LNCaP clone FGC (cell line): ENCODE data around the gene CLMN.

Source experiments
- DNase-seq: peaks from one replicate; pipeline ENCODE4 v3.0.0-alpha.2; 2011; ENCODE audit warnings: low read depth
- H3K4me3 ChIP-seq: 2 replicates; pipeline ENCODE4 v1.5.1; 2011; ENCODE audit warnings: mild to moderate bottlenecking, low read depth, low read length, control low read depth
- TF ChIP-seq, protein P1 (sequence below): IDR thresholded peaks from 2 replicates; pipeline ENCODE4 v1.5.1; 2012; ENCODE audit warnings: mild to moderate bottlenecking; ENCODE audit not compliant: control insufficient read depth, insufficient read depth; ENCODE audit errors: extremely low read depth

The CLMN gene

DNA sequence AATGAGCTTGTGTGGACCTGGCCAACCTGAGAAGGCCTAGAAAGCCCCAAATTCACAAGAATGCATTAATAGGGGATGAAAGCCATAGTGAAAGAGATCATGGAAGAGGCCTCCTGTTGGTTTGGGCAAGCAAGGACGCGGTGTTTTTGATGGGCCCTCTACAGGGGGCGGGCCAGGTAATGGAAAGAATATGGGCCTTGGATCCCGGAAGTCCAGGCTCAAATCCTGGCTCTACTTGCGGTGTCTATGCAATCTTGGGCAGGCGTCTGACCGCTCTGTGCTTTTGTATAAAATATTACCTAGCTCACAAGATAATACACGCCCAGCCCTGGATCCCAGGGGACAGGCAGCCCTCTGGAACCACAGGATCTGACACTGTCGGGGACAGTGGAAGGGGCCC is 41.1 kb upstream of the CLMN start:
- TF ChIP-seq, protein P1, sequence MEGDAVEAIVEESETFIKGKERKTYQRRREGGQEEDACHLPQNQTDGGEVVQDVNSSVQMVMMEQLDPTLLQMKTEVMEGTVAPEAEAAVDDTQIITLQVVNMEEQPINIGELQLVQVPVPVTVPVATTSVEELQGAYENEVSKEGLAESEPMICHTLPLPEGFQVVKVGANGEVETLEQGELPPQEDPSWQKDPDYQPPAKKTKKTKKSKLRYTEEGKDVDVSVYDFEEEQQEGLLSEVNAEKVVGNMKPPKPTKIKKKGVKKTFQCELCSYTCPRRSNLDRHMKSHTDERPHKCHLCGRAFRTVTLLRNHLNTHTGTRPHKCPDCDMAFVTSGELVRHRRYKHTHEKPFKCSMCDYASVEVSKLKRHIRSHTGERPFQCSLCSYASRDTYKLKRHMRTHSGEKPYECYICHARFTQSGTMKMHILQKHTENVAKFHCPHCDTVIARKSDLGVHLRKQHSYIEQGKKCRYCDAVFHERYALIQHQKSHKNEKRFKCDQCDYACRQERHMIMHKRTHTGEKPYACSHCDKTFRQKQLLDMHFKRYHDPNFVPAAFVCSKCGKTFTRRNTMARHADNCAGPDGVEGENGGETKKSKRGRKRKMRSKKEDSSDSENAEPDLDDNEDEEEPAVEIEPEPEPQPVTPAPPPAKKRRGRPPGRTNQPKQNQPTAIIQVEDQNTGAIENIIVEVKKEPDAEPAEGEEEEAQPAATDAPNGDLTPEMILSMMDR: no peak
- no peak for DNase-seq
- no peak overlapping the region for H3K4me3 ChIP-seq

DNA sequence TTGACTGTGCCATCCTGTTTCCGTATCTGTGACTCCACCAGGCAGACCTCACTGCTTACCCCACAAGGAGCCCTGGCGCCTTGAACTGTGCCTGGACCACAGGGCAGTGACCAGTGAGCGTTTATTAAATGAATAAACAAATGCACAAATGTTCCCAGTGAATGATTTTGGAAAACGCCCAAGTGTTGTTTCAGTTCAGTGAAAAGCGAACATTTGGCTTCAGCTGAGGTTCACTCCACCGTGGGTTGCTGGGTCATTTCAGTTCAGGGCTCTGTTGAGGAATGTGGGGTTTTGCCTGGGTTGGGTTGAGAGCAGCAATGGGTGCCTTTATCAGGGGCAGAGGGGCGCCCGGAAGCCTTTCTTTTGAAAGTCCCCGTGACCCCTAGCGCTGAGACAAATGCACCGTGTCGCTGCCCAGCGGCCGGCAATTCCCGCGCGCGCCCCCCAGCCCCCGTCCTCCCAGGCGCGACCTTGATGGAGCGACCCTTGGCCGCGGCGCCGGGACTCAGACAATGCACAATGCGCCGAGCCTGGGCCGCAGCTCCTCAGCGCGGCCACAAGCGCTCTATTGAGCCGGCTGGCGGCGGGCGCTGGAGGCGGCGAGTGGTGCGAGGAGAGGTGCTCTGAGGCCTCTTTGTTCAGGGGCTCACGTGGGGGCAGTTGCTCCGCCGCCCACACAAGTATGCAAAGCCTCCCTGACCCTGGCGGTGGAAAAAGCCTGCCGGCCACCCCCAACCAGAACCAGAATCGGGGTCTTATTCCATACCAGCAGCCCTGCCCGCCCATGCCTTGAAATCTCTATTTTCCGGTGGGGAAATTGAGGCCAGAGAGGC is 40.5 kb upstream of the CLMN start:
- TF ChIP-seq, protein P1: no peak
- DNase-seq: no peak
- H3K4me3 ChIP-seq: no peak overlapping the region

- no peak for DNase-seq
- TF ChIP-seq, protein P1: no peak
Measured at GRCh38 chr14:95356245-95356869, 36.6 kb upstream of the CLMN start.

GRCh38 chr14:95355422-95355821 is 35.7 kb upstream of the CLMN start:
- TF ChIP-seq, protein P1: no peak
- DNase-seq: no peak
- no peak overlapping the region for H3K4me3 ChIP-seq

More at GRCh38 chr14:95356245-95356869, 36.6 kb upstream of the CLMN start:
- no peak overlapping the region for H3K4me3 ChIP-seq

- no peak overlapping the region for H3K4me3 ChIP-seq
- TF ChIP-seq, protein P1: no peak
Measured at GRCh38 chr14:95354834-95355233, 35.1 kb upstream of the CLMN start.

DNA sequence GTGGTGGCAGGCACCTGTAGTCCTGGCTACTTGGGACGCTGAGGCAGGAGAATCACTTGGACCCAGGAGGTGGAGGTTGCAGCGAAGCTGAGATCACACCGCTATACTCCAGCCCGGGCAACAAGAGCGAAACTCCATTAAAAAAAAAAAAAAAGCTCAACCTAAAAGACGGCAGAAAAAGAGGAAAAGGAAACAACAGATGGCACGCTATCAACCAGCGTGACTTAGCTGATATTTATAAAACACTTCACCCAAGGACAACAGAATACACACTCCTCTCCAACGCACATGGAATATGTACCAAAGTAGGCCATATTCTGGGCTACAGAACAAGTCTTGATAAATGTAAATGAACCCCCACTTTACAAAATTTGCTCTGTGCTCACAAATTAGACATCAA is 34.0 kb upstream of the CLMN start:
- TF ChIP-seq, protein P1: no peak

More at GRCh38 chr14:95354834-95355233, 35.1 kb upstream of the CLMN start:
- no peak for DNase-seq

More for the DNA sequence above, 34.0 kb upstream of the CLMN start:
- DNase-seq: no peak
- H3K4me3 ChIP-seq: no peak overlapping the region
